Muscle of leg (tissue), 11 donors: ENCODE data around the gene ARHGAP24. TPM values are rescaled to one million over a fixed set of nuclear protein-coding genes. Genes with fewer than 3 reads are reported as not detected.
A peak's percentile ranks its signal among the peaks of the same experiment; 100 is the strongest.
"Not testable (repeated sequence)": the region's sequence is repeated elsewhere in the genome, so short reads cannot be mapped to it uniquely, and the experiment has no call there.

ENCODE experiments used
- DNase-seq: peaks from one replicate; pipeline ENCODE4 v3.0.0; 2013
- H3K27ac ChIP-seq: one replicate; pipeline ENCODE4 v1.5.1; 2013; ENCODE audit warnings: mild to moderate bottlenecking, low read length, control low read depth
- H3K27me3 ChIP-seq: one replicate; pipeline ENCODE4 v1.6.1; 2013; ENCODE audit warnings: low read length; ENCODE audit not compliant: control insufficient read depth, insufficient read depth
- H3K36me3 ChIP-seq: one replicate; pipeline ENCODE4 v1.6.1; 2013; ENCODE audit warnings: low read length; ENCODE audit not compliant: control insufficient read depth, insufficient read depth
- H3K4me1 ChIP-seq: one replicate; pipeline ENCODE4 v1.6.1; 2013; ENCODE audit warnings: low read length; ENCODE audit not compliant: control insufficient read depth, insufficient read depth
- H3K4me3 ChIP-seq: one replicate; pipeline ENCODE4 v1.5.1; 2013; ENCODE audit warnings: low read length, control low read depth
- H3K9me3 ChIP-seq: replicated peaks from 2 replicates; pipeline ENCODE4 v1.6.1; 2013; ENCODE audit warnings: low read depth, low read length; ENCODE audit not compliant: control insufficient read depth
- WGBS: methylation state at CpG from one replicate; pipeline ENCODE4 v1.1.5; 2013; ENCODE audit warnings: missing lambda C conversion rate; ENCODE audit not compliant: insufficient coverage; 5-methylcytosine and 5-hydroxymethylcytosine counted together
- polyA plus RNA-seq, 8 donors: library from polyadenylated mRNA; unstranded; fragments of 120-200 nt; gene quantifications; one replicate each; pipeline versions ENCODE4 v1.2.1 to v1.2.3, GENCODE V29; 2013; ENCODE audit warnings: inconsistent platforms in 1 of 8, low replicate concordance in 1 of 8; ENCODE audit not compliant: insufficient read length in 8 of 8, insufficient read depth in 1 of 8
- total RNA-seq: library from RNA; stranded (reverse); fragments of 120-200 nt; gene quantifications from one replicate; pipeline ENCODE4 v1.2.4, GENCODE V29; 2013

ARHGAP24 gene
- total and polyA plus RNA-seq, 9 donors = 39.8 to 66.1 (median 48.9) TPM

- Histone ChIP-seq H3K36me3 (peaks cover 2% of the 10 kb centered on the region), H3K27me3 (no peaks in the 10 kb centered on the region), H3K4me1 (peaks cover 7% of the 10 kb centered on the region), H3K9me3 (no peaks in the 10 kb centered on the region), H3K27ac (no peak overlapping the region), H3K4me3 (no peak overlapping the region)
- DNase-seq = no peak
These were observed 480.8 kb downstream of the ARHGAP24 start for GRCh38 chr4:85955620-85956292.

DNA sequence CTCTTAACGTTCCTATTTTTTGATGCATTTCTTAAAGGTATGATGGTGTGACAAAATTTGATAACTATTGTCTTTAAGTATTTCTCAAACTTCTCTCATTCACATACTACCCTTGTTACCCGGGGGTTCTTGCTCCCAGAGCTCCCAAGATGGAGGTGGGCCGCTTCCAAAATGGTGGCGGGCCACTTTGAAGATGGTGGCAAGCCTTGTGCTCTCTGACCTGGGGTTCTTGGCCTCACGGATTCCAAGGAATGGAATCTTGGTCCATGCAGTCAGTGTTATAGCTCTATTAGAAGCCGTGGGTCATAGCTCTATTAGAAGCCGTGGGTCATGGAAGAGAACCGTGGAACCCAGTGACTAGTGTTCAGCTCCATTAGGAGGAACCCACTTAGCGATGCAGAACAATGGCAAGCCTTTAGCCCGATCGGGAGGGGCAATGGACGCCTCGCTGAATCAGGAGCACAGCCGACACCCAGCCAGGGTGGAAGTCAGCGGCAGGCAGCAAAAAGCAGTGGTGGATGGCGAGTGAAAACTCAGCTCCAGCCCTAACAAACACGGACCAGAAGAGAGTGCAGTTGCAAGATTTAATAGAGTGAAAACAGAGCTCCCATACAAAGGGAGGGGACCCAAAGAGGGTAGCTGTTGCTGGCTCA lies 481.5 kb downstream of the ARHGAP24 start:
- no peak overlapping the region for H3K27ac ChIP-seq
- H3K36me3 ChIP-seq = peaks cover 2% of the 10 kb centered on the region
- no peaks in the 10 kb centered on the region for H3K27me3 ChIP-seq
- peaks cover 7% of the 10 kb centered on the region for H3K4me1 ChIP-seq
- WGBS = 95% methylated on average over 13 of the region's 17 CpGs
- no peak for DNase-seq
- H3K4me3 ChIP-seq = no peak overlapping the region
- H3K9me3 ChIP-seq = no peaks in the 10 kb centered on the region

DNA sequence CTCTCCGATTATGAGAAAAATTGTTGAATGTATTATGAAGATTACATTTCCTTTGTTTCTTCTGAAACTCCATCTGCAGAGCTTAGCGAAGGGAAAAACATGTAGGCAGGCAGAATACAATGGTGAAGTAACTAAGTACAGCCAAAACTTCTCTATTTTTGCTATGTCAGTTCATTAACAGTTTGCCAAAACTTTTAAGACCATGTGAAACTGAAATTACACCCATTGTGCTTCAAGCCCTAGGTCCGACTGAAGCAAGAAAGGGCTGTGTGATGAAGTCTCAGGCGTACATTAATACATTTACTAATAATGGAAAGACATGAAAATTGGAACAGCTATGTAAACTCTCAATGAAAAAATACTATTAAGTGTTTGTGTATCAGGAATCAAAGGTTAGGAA lies 486.9 kb downstream of the ARHGAP24 start:
- WGBS = no CpG with 5 or more reads among the region's 4 CpGs
- H3K27ac ChIP-seq = peak overlapping the region; percentile 9
- DNase-seq = no peak
- H3K27me3 ChIP-seq = no peaks in the 10 kb centered on the region
- H3K4me3 ChIP-seq = no peak overlapping the region
- H3K4me1 ChIP-seq = peaks cover 4% of the 10 kb centered on the region
- no peaks in the 10 kb centered on the region for H3K9me3 ChIP-seq
- no peaks in the 10 kb centered on the region for H3K36me3 ChIP-seq

DNA sequence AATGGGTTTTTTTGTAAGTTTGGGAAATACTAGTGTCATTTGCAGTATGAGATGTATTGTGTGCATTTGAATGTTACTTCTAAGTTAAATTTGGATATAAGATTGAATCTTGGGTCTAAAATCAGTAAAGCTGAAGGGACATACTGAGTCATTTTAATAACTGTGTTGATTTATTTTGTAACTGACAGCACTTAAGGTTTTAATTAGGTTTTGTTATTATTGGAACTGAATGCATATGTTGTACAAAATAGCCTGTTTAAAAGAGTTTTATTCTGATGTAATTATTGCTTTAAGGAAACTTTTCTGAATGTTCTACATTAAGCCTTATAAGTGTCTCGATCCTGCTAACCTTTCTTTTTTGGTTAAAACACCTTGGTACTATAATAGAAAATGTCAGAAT lies 488.3 kb downstream of the ARHGAP24 start:
- WGBS = no CpG with 5 or more reads among the region's 1 CpG
- H3K4me1 ChIP-seq = peaks cover 4% of the 10 kb centered on the region

DNA sequence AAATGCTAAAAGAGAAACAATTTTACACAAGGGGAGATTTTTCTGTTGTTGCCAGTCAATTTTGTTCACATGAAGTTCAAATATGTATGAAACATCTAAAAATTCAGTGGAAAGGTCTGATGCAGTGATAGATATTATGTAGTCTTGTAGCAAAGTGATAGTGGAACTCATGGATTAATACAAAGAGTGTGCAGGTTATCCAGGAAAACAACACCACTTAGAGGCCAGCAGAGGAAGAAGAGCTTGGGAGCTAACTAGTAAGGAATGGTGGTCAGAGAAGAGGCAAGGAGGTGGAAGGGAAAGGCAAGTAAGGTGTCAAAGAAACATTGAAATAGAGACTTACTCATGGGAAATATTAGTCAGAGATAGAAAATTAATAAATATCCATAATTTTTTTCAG lies 489.3 kb downstream of the ARHGAP24 start:
- peaks cover 4% of the 10 kb centered on the region for H3K4me1 ChIP-seq
- no peak overlapping the region for H3K27ac ChIP-seq
- no peaks in the 10 kb centered on the region for H3K36me3 ChIP-seq
- no peak overlapping the region for H3K4me3 ChIP-seq
- no peaks in the 10 kb centered on the region for H3K27me3 ChIP-seq
- no peak for DNase-seq
- H3K9me3 ChIP-seq = no peaks in the 10 kb centered on the region

More for the DNA sequence above, 488.3 kb downstream of the ARHGAP24 start:
- no peak for DNase-seq
- Histone ChIP-seq H3K9me3 (no peaks in the 10 kb centered on the region), H3K27me3 (no peaks in the 10 kb centered on the region), H3K36me3 (no peaks in the 10 kb centered on the region), H3K27ac (no peak overlapping the region), H3K4me3 (no peak overlapping the region)

DNA sequence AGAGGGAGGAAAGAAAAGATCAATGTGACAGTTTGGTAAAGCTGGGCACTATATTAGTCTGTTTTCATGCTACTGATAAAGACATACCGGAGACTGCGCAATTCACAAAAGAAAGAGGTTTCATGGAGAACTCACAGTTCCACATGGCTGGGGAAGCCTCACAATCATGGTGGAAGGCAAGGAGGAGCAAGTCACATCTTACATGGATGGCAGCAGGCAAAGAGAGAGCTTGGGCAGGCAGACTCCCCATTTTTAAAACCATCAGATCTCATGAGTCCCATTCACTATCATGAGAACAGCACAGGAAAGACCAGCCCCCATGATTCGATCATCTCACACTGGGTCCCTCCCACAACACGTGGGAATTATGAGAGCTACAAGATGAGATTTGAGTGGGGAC lies 490.1 kb downstream of the ARHGAP24 start:
- not testable (repeated sequence) for H3K27me3 ChIP-seq, H3K27ac ChIP-seq, H3K4me1 ChIP-seq, H3K4me3 ChIP-seq, DNase-seq, H3K36me3 ChIP-seq, H3K9me3 ChIP-seq
- 93% methylated on average over 2 of the region's 4 CpGs for WGBS

- Histone ChIP-seq H3K9me3 (no peaks in the 10 kb centered on the region), H3K27me3 (no peaks in the 10 kb centered on the region), H3K4me3 (no peak overlapping the region), H3K27ac (no peak overlapping the region), H3K4me1 (peaks cover 4% of the 10 kb centered on the region), H3K36me3 (no peaks in the 10 kb centered on the region)
- no CpG with 5 or more reads among the region's 1 CpG for WGBS
- DNase-seq = no peak
These were observed 490.6 kb downstream of the ARHGAP24 start for GRCh38 chr4:85965529-85965928.

DNA sequence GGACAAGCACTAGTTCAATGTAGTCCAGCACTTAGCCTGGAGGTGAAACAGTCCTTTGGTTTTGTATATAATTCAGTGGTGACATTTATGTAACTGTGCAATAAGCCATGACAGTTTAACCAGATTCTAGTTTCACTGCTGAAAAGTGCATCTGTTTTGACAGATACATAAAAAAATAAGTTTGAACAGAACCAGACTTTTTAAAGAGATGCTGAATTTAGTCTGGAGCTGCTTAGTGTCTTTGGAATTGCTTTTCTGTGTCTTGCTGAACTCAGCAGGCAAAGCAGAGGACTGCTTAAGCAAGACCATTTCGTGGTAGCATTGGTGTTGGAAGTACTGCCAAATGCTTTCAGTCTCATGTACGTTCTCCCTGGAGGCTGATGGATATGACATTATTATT lies 491.4 kb downstream of the ARHGAP24 start:
- peak; percentile 66 for DNase-seq
- Histone ChIP-seq H3K36me3 (no peaks in the 10 kb centered on the region), H3K27me3 (no peaks in the 10 kb centered on the region), H3K4me3 (no peak overlapping the region), H3K9me3 (no peaks in the 10 kb centered on the region), H3K27ac (peak overlapping the region; percentile 45), H3K4me1 (peaks cover 4% of the 10 kb centered on the region)
- WGBS = no CpG with 5 or more reads among the region's 2 CpGs

DNA sequence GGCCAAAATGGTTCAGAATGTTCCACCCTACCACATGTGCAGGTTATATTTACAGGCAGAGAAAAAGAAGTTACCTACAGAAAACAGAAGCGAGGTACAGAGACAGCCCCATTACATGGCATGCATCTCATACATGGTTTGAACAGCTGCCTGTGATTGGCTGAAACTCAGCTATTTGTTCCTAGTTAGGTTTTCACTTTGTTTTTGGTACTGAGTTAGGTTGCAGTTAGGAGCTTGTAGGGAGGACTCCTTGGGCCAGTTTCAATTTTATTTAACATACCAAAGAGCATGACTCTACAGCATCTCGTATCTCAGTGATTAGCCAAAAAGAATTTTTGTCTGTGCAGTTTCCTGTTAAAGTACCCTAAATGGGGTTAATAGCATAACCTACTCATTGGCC lies 492.9 kb downstream of the ARHGAP24 start:
- Histone ChIP-seq H3K4me3 (no peak overlapping the region), H3K27me3 (no peaks in the 10 kb centered on the region), H3K27ac (no peak overlapping the region), H3K36me3 (peaks cover 2% of the 10 kb centered on the region), H3K4me1 (peaks cover 4% of the 10 kb centered on the region), H3K9me3 (no peaks in the 10 kb centered on the region)
- DNase-seq = no peak
- WGBS = no CpG with 5 or more reads among the region's 2 CpGs

GRCh38 chr4:85968945-85969819 lies 494.2 kb downstream of the ARHGAP24 start:
- Histone ChIP-seq H3K4me3 (no peak overlapping the region), H3K36me3 (peaks cover 5% of the 10 kb centered on the region), H3K27me3 (no peaks in the 10 kb centered on the region), H3K9me3 (no peaks in the 10 kb centered on the region), H3K4me1 (peaks cover 4% of the 10 kb centered on the region), H3K27ac (no peak overlapping the region)
- DNase-seq = peak; percentile 87
- WGBS = no CpG with 5 or more reads among the region's 3 CpGs
